GM18511 (cell line): Measurements from ENCODE around the gene ABCB6.
A peak's percentile ranks its signal among the peaks of the same experiment; 100 is the strongest.
"Not testable (repeated sequence)": the region's sequence is repeated elsewhere in the genome, so short reads cannot be mapped to it uniquely, and the experiment has no call there.

ENCODE experiments used
- ATAC-seq: cut with Tn5 transposase; IDR thresholded peaks from one replicate; pipeline ENCODE4 v1.9.1; 2021; ENCODE audit warnings: mild to moderate bottlenecking, moderate library complexity; ENCODE audit not compliant: unreplicated experiment

Gene ABCB6

GRCh38 chr2:219214141-219214540 is 4.6 kb downstream of the ABCB6 start:
- ATAC-seq = no peak

- no peak for ATAC-seq
These were observed 5.2 kb downstream of the ABCB6 start for GRCh38 chr2:219213486-219214071.

GRCh38 chr2:219213026-219213415 is 5.7 kb downstream of the ABCB6 start:
- ATAC-seq = no peak

- no peak for ATAC-seq
These were observed 7.8 kb downstream of the ABCB6 start for GRCh38 chr2:219210886-219211362.

- no peak for ATAC-seq
These were observed 8.4 kb downstream of the ABCB6 start for GRCh38 chr2:219210196-219210885.

- ATAC-seq = no peak
These were observed 9.2 kb downstream of the ABCB6 start for GRCh38 chr2:219209236-219210195.

GRCh38 chr2:219207884-219208740 is 10.6 kb downstream of the ABCB6 start:
- no peak for ATAC-seq

- ATAC-seq = no peak
These were observed 11.4 kb downstream of the ABCB6 start for GRCh38 chr2:219207134-219207883.

GRCh38 chr2:219206328-219207133 is 12.2 kb downstream of the ABCB6 start, which contains the start of gene ZFAND2B:
Gene ZFAND2B, plus strand, starts transcription at chr2:219206782. Its CDS starts 206 bp downstream, at chr2:219206988.
- ATAC-seq = peak; percentile 99

- ATAC-seq = no peak
These were observed 12.8 kb downstream of the ABCB6 start for GRCh38 chr2:219205981-219206327.

- no peak for ATAC-seq
These were observed 13.6 kb downstream of the ABCB6 start for GRCh38 chr2:219205165-219205538.

- ATAC-seq = no peak
These were observed 14.2 kb downstream of the ABCB6 start for GRCh38 chr2:219204425-219205164.

GRCh38 chr2:219201331-219201730 is 17.4 kb downstream of the ABCB6 start:
- ATAC-seq = not testable (repeated sequence)

GRCh38 chr2:219200502-219201326 is 18.0 kb downstream of the ABCB6 start:
- ATAC-seq = not testable (repeated sequence)

GRCh38 chr2:219199470-219200211 is 19.1 kb downstream of the ABCB6 start:
- ATAC-seq = no peak

- no peak for ATAC-seq
These were observed 19.8 kb downstream of the ABCB6 start for GRCh38 chr2:219198974-219199373.

GRCh38 chr2:219197388-219197787 is 21.4 kb downstream of the ABCB6 start:
- ATAC-seq = no peak
